ENCODE measurements around the gene CELSR1.

The CELSR1 gene

GRCh38 chr22:46387748-46388147, 149.7 kb downstream of the CELSR1 start:
- no peak overlapping the region for H3K4me3 ChIP-seq (ENCODE audit: low read depth, low read length)
- TF ChIP-seq CTCF (IDR thresholded peaks at IDR 0.05; ENCODE audit: borderline replicate concordance, insufficient read depth, low read depth, low read length) = no peak

DNA sequence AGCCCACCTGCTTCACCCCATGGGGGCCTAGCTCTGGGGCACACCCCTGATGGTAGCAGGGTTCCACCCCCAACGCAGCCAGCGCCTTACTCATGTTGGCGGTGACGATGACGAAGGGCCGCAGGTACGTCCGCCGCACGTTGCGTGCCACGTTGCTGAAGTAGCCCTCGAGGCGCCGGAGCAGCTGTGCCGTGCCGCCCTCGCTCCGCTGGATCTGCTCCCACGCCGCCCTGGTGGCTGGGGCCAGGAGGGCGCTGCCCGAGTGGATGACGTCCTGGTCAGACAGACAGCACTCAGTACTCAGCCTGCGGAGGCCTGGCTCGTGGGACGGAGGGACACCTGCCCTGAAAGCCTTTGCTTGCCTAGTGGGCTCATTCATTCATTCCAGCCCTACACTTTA, 151.1 kb downstream of the CELSR1 start:
- TF ChIP-seq CTCF (IDR thresholded peaks at IDR 0.05; ENCODE audit: borderline replicate concordance, insufficient read depth, low read depth, low read length) = 0 out of 2 replicates have a peak, but pooled peaks have one; percentile 10

GRCh38 chr22:46382524-46382923, 154.9 kb downstream of the CELSR1 start:
- H3K4me3 ChIP-seq (ENCODE audit: low read depth, low read length) = no peak overlapping the region

More for the DNA sequence above, 151.1 kb downstream of the CELSR1 start:
- H3K4me3 ChIP-seq (ENCODE audit: low read depth, low read length) = no peak overlapping the region

GRCh38 chr22:46381731-46382130, 155.7 kb downstream of the CELSR1 start:
- TF ChIP-seq CTCF (IDR thresholded peaks at IDR 0.05; ENCODE audit: borderline replicate concordance, insufficient read depth, low read depth, low read length) = no peak
- no peak overlapping the region for H3K4me3 ChIP-seq (ENCODE audit: low read depth, low read length)

More at GRCh38 chr22:46382524-46382923, 154.9 kb downstream of the CELSR1 start:
- TF ChIP-seq CTCF (IDR thresholded peaks at IDR 0.05; ENCODE audit: borderline replicate concordance, insufficient read depth, low read depth, low read length) = no peak

- H3K4me3 ChIP-seq (ENCODE audit: low read depth, low read length) = no peak overlapping the region
- no peak for TF ChIP-seq CTCF (IDR thresholded peaks at IDR 0.05; ENCODE audit: borderline replicate concordance, insufficient read depth, low read depth, low read length)
Observed at GRCh38 chr22:46381142-46381541, 156.3 kb downstream of the CELSR1 start.

DNA sequence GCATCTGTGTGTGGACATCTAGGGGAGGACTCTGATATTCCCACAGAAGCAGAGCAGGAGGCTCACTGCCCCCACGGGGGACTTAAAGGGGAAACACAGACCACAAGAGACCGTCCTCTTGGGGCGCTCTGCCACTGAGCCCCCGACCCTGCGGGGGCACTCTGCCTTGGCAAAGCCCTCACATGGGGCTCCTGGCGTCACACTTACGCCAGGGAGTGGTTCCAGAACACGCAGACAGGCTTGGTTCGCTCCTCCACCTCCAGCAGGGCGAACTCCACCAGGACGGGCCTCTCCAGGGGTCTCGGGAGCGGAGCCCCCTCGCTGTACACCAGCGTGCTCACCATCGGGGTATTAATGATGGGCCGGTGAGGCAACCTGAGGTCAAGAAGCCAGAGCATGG, 156.8 kb downstream of the CELSR1 start:
- H3K4me3 ChIP-seq (ENCODE audit: low read depth, low read length) = no peak overlapping the region
- TF ChIP-seq CTCF (IDR thresholded peaks at IDR 0.05; ENCODE audit: borderline replicate concordance, insufficient read depth, low read depth, low read length) = no peak

DNA sequence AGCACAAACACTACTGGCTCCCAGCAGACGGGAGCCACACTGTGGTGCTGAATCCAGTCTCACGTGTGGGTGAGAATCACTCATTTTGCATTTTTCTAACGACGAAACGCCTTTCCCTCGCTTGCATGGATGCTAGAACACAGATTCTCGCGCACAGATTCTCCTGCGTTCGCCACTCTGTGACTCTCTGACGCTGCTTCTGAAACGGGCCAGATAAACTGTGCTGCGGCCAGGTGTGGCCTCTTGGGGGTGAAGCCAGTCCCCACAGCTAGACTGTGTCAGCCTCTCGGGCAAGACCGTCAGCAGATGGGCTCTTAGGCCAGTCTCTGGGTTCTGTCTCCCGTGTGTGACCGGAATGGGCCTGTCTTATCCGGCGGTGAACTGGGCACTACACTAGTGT, 157.4 kb downstream of the CELSR1 start:
- TF ChIP-seq CTCF (IDR thresholded peaks at IDR 0.05; ENCODE audit: borderline replicate concordance, insufficient read depth, low read depth, low read length) = no peak
- H3K4me3 ChIP-seq (ENCODE audit: low read depth, low read length) = no peak overlapping the region
